ENCODE results near the gene EXOC3L2.

EXOC3L2 gene

GRCh38 chr19:45224645-45225044, 20.6 kb downstream of the EXOC3L2 start:
- no peak for TF ChIP-seq CTCF (IDR thresholded peaks at IDR 0.05; ENCODE audit: insufficient read depth, low read length, poor library complexity, severe bottlenecking)
- H3K36me3 ChIP-seq (ENCODE audit: control insufficient read depth, insufficient read depth, low read length), result no peaks in the 10 kb centered on the region
- H3K27me3 ChIP-seq (replicated peaks; ENCODE audit: control insufficient read depth, insufficient read depth, low read length), result no peaks in the 10 kb centered on the region
- no peak for DNase-seq (ENCODE audit: extremely low read depth, insufficient read length)
- no peak overlapping the region for H3K4me3 ChIP-seq (replicated peaks; ENCODE audit: low read depth, low read length)

- Histone ChIP-seq H3K27me3 (replicated peaks; ENCODE audit: control insufficient read depth, insufficient read depth, low read length) (no peaks in the 10 kb centered on the region), H3K4me3 (replicated peaks; ENCODE audit: low read depth, low read length) (no peak overlapping the region), H3K36me3 (ENCODE audit: control insufficient read depth, insufficient read depth, low read length) (no peaks in the 10 kb centered on the region)
- TF ChIP-seq CTCF (IDR thresholded peaks at IDR 0.05; ENCODE audit: insufficient read depth, low read length, poor library complexity, severe bottlenecking), result no peak
- no peak for DNase-seq (ENCODE audit: extremely low read depth, insufficient read length)
Observed at GRCh38 chr19:45223879-45224278, 21.3 kb downstream of the EXOC3L2 start.

DNA sequence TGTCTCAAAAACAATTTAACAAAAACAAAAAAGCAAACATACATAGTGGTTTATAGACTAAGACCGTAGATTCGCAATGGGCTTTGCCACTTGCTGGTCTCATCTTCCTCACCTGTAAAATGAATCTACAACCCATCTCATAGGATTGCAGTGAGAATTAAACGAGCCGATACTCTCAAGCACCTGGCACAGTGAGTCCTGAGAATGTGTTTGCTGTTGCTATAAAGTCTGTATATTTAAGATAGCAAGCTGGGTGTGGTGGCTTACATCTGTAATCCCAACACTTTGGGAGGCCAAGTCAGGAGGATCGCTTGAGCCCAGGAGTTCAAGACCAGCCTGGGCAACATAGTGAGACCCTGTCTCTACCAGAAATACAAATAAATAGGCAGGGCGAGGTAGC, 22.5 kb downstream of the EXOC3L2 start:
- no peaks in the 10 kb centered on the region for H3K36me3 ChIP-seq (ENCODE audit: control insufficient read depth, insufficient read depth, low read length)
- TF ChIP-seq CTCF (IDR thresholded peaks at IDR 0.05; ENCODE audit: insufficient read depth, low read length, poor library complexity, severe bottlenecking), result no peak
- no peaks in the 10 kb centered on the region for H3K27me3 ChIP-seq (replicated peaks; ENCODE audit: control insufficient read depth, insufficient read depth, low read length)
- H3K4me3 ChIP-seq (replicated peaks; ENCODE audit: low read depth, low read length), result no peak overlapping the region
- DNase-seq (ENCODE audit: extremely low read depth, insufficient read length), result no peak

- H3K4me3 ChIP-seq (replicated peaks; ENCODE audit: low read depth, low read length), result no peak overlapping the region
- H3K36me3 ChIP-seq (ENCODE audit: control insufficient read depth, insufficient read depth, low read length), result no peaks in the 10 kb centered on the region
- no peak for DNase-seq (ENCODE audit: extremely low read depth, insufficient read length)
- no peak for TF ChIP-seq CTCF (IDR thresholded peaks at IDR 0.05; ENCODE audit: insufficient read depth, low read length, poor library complexity, severe bottlenecking)
- H3K27me3 ChIP-seq (replicated peaks; ENCODE audit: control insufficient read depth, insufficient read depth, low read length), result no peaks in the 10 kb centered on the region; the same call in 1 of the 2 replicates
Observed at GRCh38 chr19:45218911-45219743, 26.1 kb downstream of the EXOC3L2 start.

GRCh38 chr19:45218426-45218825, 26.8 kb downstream of the EXOC3L2 start:
- DNase-seq (ENCODE audit: extremely low read depth, insufficient read length), result no peak
- no peak for TF ChIP-seq CTCF (IDR thresholded peaks at IDR 0.05; ENCODE audit: insufficient read depth, low read length, poor library complexity, severe bottlenecking)
- H3K27me3 ChIP-seq (replicated peaks; ENCODE audit: control insufficient read depth, insufficient read depth, low read length), result no peaks in the 10 kb centered on the region; the same call in 1 of the 2 replicates
- no peak overlapping the region for H3K4me3 ChIP-seq (replicated peaks; ENCODE audit: low read depth, low read length)
- H3K36me3 ChIP-seq (ENCODE audit: control insufficient read depth, insufficient read depth, low read length), result no peaks in the 10 kb centered on the region

All from GM06990 (cell line).